ENCODE results near the gene BTBD16.

Gene BTBD16

GRCh38 chr10:122311716-122312115 lies 40.6 kb downstream of the BTBD16 start:
- no peak for DNase-seq (ENCODE audit: low read depth)

DNA sequence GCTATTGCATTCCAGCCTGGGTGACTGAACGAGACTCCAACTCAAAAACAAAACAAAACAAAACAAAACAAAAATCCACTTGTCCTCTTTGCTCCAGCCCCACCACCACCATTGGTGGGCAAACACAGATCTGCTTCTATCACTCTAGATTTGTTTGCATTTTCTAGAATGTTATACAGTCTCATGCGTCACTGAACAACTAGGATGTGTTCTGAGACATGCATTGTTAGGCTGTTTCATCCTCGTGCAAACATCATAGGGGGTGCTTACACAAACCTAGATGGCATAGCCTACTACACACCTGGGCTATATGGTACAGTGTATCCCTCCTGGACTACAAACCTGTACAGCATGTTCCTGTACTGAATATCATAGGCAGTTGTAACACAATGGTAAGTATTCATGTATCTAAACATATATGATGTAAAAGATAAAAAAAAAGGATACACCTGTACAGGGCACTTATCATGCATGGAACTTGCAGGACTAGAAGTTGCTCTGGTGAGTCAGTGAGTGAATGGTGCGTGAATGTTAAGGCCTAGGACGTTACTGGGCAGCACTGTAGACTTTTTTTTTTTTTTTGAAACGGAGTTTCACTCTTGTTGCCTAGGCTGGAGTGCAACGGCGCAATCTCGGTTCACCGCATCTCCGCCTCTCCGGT lies 45.3 kb downstream of the BTBD16 start:
- no peak for DNase-seq (ENCODE audit: low read depth)

- no peak for DNase-seq (ENCODE audit: low read depth)
Measured at GRCh38 chr10:122321960-122322359, 50.9 kb downstream of the BTBD16 start.

- no peak for DNase-seq (ENCODE audit: low read depth)
Measured at GRCh38 chr10:122323189-122323588, 52.1 kb downstream of the BTBD16 start.

- no peak for DNase-seq (ENCODE audit: low read depth)
Measured at GRCh38 chr10:122323941-122324675, 53.0 kb downstream of the BTBD16 start.

DNA sequence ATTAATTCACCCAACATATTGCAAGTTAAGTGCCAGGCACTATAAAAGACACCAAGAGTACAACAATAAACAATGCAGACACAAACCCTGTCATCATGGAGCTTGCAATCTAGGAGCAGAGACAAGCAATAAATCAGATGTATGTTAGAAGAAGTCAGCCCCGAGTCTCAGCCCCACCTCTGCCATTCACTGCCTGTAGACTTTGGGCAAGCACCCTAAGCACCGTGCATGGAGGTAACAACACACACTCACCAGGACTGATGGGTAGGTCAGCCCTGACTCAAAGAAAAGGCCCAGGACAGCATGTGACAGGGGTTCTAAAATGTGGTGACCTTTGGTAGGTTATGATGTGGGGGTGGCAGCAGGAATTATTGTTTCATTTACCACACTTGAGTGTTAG lies 54.1 kb downstream of the BTBD16 start:
- DNase-seq (ENCODE audit: low read depth) = no peak

DNA sequence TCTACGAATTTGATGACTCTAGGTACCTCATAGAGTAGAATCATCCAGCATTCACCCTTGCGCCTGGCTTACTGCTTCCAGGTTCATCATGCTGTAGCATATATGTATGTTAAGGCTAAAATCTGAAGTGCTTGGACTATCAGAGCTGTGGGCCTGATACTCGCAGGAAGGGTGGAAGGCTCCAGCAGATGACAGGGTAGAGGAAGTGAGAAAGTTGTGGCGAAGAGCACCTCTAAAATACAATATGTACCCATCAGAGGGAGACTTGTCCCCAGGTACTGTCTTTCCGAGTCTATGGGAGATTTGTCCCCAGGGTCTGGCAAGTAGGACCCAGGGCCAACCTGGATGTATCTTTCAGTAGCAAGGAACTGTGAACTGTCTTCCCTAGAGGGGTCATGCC lies 55.3 kb downstream of the BTBD16 start:
- no peak for DNase-seq (ENCODE audit: low read depth)

DNA sequence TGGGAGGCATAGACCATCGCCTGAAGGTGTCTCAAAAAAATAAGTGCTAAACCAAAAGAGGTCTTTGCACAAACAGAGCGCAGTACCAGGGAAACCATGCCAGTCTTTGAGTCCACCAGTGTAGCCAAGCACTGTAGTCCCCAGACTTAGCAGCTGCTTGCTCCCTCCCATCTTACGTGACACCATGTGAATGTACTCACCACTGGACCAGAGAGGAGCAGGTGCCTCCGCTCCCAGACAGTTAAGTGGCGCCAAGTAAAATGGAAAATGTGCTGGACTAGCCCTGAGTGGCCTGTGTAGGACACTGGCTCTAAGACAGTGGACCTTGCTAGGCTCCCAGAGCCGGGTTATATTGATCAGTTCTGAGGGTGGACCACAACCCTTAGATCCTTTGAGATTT lies 55.7 kb downstream of the BTBD16 start:
- DNase-seq (ENCODE audit: low read depth) = no peak

DNA sequence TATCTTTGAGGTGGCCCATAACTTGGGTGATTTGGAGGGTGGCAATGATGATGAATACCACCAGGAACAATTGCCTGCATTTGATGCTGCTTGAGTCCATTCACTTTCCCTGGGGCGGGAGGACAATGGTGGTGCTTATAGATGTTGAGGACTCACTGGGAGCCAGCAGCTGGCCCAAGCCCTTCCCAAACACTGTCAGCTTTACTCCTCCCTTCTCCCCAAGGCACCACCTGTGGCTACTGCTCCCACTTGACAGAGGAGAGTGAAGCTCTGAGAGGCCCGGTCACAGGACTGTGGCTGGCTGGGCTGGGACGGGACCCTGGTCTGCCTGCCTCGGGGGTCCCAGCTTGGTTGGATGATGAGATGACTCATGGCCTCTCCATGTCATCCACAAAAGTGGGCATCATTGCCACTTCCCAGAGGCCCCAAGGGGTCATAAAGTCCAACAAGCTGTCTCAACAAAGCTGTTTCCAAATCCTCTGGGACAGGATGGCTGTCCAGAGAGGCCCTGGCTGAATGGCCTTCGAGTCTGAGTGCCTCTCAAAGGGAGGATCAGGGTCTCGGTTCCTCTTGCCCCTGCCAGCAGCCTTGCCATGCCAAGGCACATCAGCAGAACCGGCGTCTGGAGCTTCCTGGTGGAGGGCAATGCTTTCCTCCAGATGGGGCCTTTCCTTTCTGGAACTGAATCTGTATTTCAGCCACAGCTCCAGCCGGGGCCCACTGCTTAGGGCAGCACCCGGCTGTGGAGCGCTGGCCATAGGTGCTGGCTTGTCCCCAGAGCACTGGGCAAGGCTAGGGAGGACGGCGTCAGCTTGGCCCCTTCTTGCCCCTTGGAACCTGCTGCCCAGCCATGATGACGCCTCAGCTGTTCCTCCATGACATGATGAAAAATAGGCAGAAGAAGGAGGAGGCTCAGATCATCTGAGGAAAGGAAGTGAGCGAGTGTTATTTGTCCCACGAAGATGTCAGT lies 56.4 kb downstream of the BTBD16 start:
- DNase-seq (ENCODE audit: low read depth) = no peak

GRCh38 chr10:122328676-122329075 lies 57.6 kb downstream of the BTBD16 start:
- no peak for DNase-seq (ENCODE audit: low read depth)

DNA sequence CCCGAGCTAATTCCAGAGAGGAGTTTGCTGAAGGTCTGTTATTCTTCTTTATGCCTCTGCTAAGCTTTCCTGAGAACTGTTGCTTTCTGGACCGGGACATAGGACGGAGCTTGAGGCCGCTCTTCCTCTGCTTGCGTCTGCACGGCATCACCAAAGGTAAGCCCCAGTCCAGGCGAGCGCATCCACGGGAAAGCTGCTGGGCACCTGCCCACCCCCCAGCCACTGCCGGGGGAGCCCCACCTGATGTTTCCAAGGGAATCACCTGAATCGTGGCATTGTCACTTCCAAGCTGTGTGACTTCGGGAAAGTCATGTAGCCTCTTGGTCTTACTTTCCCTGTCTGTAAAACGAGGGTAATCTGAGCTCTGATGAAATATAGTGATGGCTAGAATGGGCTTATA lies 58.3 kb downstream of the BTBD16 start:
- DNase-seq (ENCODE audit: low read depth) = no peak

DNA sequence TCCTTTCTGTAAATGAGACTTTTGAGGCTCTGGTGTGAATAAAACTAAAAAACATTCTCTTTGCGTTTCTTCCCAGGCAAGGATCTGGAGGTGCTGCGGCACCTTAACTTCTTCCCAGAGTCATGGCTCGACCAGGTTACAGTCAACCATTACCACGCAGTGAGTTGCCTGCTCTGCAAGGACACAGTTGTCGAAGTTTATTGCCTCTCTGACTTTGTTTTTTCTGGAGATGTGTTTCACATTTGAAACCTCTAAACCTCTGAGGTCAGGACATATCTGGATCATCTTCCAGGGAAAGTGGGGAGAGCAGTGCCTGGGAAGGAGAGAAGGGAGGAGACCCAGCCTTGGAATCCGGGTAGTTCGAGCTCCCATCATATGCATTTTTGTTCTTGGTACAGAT lies 60.0 kb downstream of the BTBD16 start:
- DNase-seq (ENCODE audit: low read depth) = no peak

- no peak for DNase-seq (ENCODE audit: low read depth)
Measured at GRCh38 chr10:122331615-122332446, 60.7 kb downstream of the BTBD16 start.

- no peak for DNase-seq (ENCODE audit: low read depth)
Measured at GRCh38 chr10:122333037-122333436, 61.9 kb downstream of the BTBD16 start.

DNA sequence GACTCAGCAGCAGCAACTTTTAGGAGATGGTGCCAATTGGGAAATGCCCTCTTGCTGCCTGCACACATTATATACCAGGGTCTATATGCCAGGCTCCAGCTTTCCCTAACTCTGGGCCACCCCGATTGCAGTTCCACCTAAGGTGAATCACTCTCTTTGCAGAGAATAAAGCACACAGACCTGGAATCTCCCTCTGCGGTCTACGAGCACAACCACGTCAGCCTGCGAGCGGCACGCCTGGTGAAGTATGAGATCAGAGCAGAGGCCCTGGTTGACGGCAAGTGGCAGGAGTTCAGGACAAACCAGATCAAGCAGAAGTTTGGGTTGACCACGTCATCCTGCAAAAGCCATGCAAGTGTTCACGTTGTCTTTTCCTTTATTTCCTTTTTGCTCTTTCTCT lies 65.2 kb downstream of the BTBD16 start:
- DNase-seq (ENCODE audit: low read depth) = no peak

DNA sequence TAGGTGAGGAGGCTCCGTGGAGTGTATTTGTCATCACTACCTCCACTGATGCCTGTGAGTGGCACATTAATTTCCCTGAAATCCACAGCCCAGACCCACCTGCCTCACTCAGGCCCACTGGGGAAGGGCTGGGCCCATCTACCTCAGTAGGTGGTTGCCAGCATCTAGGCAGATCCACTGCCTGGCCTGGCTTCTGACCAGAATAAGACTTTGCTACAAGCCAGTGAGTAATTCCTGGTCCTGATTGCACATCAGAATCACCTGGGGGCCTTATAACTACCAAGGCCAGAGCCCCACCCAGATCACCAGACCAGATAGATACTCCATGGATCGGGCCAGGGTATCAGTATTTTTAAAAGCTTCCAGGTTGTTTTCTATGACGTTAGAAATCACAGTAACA lies 65.9 kb downstream of the BTBD16 start:
- DNase-seq (ENCODE audit: low read depth) = no peak

- no peak for DNase-seq (ENCODE audit: low read depth)
Measured at GRCh38 chr10:122338609-122339441, 67.7 kb downstream of the BTBD16 start.

DNA sequence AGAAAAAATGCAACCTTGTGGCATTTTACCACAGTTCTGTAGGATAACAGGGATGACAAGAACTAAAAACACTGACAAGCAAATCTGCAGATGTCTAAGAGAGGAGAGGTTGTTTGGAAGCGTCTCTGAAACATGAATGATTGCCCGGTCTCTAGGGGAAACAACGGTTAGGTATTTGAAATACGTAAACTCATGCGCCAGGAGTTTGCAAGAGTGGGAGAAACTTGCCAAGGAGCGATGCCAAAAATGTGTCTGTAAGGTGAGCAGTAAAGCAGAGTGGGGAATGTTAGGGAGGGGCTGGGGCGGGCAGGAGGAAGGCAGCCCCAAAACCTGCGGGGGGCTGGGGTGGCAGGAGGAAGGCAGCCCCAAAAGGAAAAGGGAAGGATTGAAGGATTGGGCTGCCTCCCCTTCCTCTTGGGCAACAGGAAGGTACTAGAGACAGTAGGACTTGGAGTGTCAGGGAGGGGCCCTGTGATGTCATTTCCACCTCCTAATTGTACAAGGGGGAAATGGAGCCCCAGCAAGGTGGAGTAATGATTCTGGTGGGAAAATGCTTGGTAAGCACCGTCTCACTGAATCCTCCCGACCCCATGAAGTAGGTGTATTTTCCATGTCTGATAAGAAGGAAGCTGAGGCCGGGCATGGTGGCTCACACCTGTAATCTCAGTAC lies 70.2 kb downstream of the BTBD16 start:
- DNase-seq (ENCODE audit: low read depth) = no peak

DNA sequence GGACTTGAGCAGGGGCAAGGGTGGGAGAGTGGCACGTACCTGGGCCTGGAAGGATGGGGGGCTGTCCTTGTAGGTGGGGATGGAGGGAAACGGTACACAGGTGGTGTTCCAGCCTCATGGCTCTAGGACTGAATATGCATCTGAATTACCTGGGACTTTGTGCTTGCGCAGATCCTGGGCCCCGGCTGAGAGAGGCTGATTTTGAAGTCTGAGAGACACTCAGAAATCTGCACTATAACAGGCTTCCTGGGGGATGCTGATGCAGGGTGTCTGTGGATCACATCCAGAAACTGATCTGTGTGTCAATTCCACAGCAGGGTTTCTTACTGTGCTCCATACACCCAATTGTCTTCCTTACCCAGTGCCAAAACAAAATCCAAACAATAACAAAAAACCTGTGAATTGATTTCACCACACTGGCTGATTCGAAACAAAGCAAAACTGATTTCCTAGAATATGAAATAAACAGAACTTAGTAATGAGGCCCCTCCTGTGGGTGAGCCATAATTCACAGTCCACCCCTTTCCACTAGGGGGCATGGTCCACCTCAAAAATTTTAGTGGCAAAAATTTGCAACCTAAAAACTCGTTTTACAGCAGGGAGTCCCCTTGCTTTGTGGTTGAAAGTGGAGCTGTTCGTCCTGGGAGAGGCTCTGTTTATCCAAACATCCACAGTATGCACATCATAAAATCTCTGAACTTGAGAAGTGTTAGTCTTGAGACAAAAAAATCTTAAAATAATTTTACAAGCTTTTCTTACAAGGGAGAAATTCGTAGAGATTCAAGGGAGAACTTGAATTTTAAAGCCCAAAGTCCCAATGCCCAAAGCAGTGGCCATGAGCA lies 71.4 kb downstream of the BTBD16 start:
- peak; percentile 37 for DNase-seq (ENCODE audit: low read depth)
